Activated CD4-positive, CD25-positive, alpha-beta regulatory T cell (primary cell): Measurements from ENCODE around the gene PBX1.

ENCODE experiments used
- DNase-seq, 4 experiments: peaks; one replicate each; lab custom pipeline; 2025; lab: John Stamatoyannopoulos, UW

The PBX1 gene

GRCh38 chr1:164721228-164721496, 162.2 kb downstream of the PBX1 start:
- DNase-seq = no peak

GRCh38 chr1:164723296-164723798, 164.4 kb downstream of the PBX1 start:
- no peak for DNase-seq

GRCh38 chr1:164725401-164725800, 166.4 kb downstream of the PBX1 start:
- DNase-seq = no peak

DNA sequence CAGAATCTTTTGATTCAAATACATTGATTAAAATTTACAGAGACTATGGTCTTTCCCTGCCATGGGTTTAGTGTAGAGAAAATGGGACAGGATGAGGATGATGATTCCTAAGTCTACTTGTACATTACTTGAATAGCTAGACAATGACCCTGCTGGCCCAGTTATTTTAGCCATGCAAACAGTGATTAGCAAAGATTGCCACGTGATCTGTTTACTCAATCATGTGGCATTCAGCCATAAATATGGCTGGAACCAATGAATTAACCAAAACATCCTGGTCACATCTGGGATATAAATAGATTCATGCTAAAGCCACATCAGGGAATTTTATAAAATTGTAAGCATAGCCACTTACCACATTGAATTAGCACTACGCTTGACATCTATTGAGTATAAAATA, 167.3 kb downstream of the PBX1 start:
- no peak for DNase-seq

DNA sequence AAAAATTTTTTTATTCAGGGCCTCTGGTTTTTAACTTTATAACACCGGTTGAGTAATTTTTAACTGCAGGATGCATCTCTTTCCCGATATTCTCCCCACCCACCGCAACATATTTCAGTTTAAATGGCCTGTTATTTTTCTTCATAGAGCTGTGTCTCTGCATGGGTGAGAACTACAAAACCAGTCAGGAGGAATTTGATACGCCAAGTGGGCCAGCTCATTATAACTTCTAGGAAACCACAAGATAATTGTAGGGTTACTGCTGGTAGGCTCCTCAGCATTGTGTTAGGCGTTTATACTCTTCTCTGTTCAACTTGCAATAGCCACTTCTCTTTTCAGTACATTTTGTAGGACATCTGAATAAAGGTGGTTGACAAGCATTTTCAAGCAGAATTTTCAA, 169.7 kb downstream of the PBX1 start:
- DNase-seq = no peak

GRCh38 chr1:164731161-164731876, 172.3 kb downstream of the PBX1 start:
- no peak for DNase-seq

DNA sequence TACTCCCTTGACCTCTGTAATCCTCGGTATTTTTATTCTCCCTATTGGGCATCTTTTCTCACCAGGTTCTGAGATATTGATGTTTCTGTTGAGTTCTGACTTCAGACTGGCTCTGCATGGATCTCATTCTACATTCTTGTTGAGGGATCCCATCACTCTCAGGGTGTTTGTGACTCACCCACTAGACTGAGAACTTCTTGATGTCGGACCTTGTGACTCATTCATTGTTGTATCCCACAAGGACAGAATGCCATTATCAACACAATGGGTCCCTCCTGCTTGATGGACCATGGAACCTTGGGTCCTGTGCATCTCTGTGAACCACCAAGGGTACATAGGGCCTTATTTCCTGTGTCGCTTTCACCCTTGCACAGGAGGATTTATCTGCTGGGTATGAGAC, 174.1 kb downstream of the PBX1 start:
- no peak for DNase-seq

DNA sequence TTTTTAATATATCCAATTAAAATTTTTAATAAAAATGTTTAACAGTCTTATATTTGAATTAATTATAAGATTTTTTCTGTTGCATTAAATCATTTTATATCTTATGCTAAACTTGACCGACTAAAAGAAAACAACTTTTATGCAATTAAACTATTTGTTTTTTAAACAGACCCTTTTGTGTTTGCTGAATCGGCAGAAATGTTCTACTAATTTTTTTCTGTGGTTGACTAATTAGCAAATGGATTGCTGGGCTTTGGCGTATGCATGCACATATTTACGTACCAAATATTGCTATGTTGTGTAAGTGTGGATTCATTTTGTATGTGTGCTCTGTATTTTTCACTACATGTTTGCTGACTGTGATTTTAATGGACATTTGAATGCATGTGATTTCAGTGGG, 174.8 kb downstream of the PBX1 start:
- no peak for DNase-seq

- DNase-seq = no peak
Measured at GRCh38 chr1:164735315-164736052, 176.5 kb downstream of the PBX1 start.

GRCh38 chr1:164736137-164736536, 177.2 kb downstream of the PBX1 start:
- no peak for DNase-seq

DNA sequence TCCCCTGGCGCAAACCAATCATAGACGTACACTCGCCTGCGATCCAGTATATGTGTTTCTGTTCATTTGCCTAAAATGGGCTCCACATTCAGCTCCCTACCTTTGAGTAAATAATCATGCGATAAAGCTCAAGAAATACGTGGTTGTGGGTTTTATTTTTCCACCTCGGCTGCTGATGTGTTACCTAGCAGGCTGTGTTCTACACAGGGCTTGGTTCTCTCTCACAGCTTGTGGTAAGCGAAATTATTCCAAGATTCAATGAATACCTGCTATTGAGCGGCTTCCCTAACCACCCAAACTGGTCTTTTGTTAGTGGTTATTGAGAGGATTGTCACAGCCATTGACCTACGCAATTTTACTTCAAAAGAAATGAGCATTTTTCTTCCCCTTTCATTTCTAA, 180.2 kb downstream of the PBX1 start:
- DNase-seq = no peak

DNA sequence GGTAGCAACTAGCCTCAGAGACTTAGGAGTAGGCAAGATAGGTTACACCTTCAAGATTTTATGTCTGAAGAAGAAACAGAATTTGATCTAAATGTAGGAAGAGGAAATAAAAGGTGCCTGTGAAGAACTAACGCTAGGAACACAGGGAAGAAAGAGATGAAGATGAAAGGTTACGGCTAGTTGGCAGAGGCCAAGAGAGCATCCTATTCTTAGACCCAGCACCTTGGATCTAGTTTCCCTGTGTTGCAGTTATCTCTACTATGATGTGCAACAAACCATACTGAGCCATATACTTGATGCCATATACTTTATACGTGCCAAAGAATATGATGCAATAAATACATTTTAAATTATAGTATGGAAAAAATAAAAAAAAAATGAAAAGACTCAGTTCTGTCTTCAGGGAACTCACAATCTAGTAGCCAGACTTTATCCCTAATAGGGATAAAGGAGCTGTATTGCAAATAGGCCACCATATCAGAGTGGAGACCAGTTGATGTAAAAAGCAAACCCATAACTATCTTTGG, 181.1 kb downstream of the PBX1 start:
- DNase-seq = no peak

- DNase-seq = no peak
Measured at GRCh38 chr1:164742745-164743144, 183.8 kb downstream of the PBX1 start.

- no peak for DNase-seq
Measured at GRCh38 chr1:164743976-164744375, 185.0 kb downstream of the PBX1 start.

DNA sequence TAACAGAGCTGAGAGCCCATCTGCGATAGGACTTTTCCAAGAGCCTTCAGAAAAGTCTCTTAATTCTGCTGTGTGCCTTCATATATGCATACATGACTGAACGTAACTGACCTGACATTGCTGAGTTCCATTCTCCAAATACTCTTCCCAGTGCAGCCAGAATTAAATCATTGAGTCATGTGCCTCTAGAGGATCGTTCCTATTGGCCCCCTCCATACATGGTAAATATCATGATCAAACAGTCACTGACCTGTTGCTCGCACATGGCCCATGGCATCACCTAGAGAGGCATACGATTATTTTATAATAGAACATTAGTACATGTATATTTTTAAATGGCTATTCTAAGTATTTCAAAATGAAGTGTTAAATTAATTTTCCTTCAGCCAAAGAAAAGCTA, 186.8 kb downstream of the PBX1 start:
- no peak for DNase-seq

GRCh38 chr1:164746632-164747031, 187.6 kb downstream of the PBX1 start:
- no peak for DNase-seq

DNA sequence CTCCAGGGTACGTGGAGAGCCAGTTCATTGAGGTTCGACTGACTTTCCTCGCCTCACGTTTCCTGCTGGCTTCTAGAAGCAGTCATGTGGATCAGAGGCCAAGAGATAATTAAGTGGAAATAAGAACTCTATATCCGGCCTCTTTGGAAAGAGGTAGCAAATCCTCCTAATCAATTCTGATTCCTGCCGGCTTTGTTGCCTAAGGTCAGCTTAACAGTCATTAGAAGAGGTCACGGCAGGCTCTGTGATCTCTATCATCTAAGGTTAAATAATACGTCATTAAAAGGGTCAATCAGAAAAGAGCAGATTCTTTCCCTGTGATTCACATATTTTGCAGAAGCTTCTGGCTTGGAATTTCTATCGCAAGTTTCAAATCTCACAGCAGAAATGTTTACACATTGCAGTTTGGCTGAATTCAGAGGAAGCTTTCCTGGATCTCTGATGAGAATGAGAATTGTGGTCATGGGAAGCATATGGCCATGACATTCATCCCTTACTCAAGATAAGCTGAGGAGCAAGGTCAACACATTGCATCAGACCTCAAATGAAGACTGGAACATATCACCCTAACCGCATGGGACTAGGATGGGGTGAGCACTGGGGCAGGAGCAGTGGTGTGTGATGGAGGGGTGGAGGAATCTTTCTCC, 189.4 kb downstream of the PBX1 start:
- DNase-seq = no peak

GRCh38 chr1:164753521-164754077, 194.6 kb downstream of the PBX1 start:
- DNase-seq = no peak

DNA sequence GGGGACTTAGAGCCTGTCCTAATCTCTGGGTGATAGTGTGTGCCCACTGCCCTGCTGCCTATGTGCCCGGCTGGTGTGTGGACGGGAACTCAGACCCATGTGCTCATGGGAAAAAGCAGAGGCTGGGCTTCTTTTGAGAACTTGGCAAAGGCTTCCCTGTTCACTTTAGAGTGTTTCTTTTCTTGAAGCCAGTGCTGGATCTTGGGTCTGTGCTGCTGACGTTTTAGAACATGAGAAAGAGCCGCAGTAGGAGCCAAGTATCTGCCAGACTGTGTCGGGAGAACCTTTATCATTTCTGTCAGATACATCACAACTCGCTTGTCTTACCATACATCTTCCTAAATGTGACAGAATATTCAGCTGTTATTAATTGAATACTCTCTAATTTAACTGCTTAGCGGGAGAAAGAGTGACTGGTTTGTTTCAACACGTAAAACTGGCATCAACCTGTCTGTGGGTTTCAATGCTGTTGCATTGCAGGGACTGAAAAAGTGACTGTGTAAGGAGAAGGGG, 195.2 kb downstream of the PBX1 start:
- DNase-seq = no peak

GRCh38 chr1:164755690-164756089, 196.7 kb downstream of the PBX1 start:
- no peak for DNase-seq

DNA sequence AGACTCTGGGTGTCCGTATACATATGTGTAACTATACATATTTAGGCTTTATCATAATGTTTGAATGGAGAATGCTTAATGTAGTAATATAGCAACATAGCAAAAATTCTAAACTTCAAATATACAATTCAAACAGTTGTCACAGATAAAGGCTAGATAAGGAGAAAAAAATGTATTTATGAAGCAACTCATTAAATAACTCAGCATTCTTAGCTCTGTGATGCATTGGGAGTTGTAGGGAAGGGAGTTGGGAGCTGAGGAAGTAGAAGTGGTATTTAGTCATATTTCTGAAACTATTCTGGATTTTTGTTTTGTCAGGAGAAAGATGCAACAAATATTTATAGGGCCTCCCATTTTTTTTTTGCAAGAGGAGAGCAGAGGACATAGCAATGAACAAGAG, 197.8 kb downstream of the PBX1 start:
- no peak for DNase-seq

GRCh38 chr1:164757625-164758024, 198.6 kb downstream of the PBX1 start:
- DNase-seq = no peak
